ENCODE data around the gene IST1. TPM values are rescaled to one million over a fixed set of nuclear protein-coding genes. Genes with fewer than 3 reads are reported as not detected.
"Not testable (repeated sequence)": the region's sequence is repeated elsewhere in the genome, so short reads cannot be mapped to it uniquely, and the experiment has no call there.

Gene IST1
- total and polyA plus RNA-seq, 10 of the 15 experiments (the other 5 are each of a cell fraction or from before 2014, with no cell fraction given): 97.3 to 293 (median 138) TPM

- SMC1A ChIA-PET (ENCODE audit: uncharacterized antibody, unreplicated experiment): interaction anchor here (0.6 to 2.9 kb wide), 6 partner anchors 8 to 139 kb away, joined by 3 to 10 read pairs (median 3); partner anchors contain the start of genes AP1G1 and ZNF821
- WGBS (ENCODE audit: insufficient coverage, insufficient replicate concordance, low lambda C conversion rate, missing lambda C conversion rate): 87% methylated on average over 9 of the region's 9 CpGs
Measured at GRCh38 chr16:71904239-71904638, 8.9 kb downstream of the IST1 start.

GRCh38 chr16:71905765-71906164 is 10.4 kb downstream of the IST1 start:
- in situ Hi-C loops (cut with MboI); DNase-seq (ENCODE audit: low read depth, low spot score); H3K36me3 ChIP-seq (ENCODE audit: control insufficient read depth in 2 of 2, insufficient read depth in 2 of 2, low read length in 1 of 2); ATAC-seq; H3K4me1 ChIP-seq (ENCODE audit: control insufficient read depth, insufficient read depth, low read length); H3K4me3 ChIP-seq; H3K27me3 ChIP-seq (replicated peaks in 1 of 2; ENCODE audit: control insufficient read depth in 2 of 2, insufficient read depth in 2 of 2, low read length in 1 of 2); H3K9ac ChIP-seq (ENCODE audit: control insufficient read depth, insufficient read depth, low read length); BruUV-seq (replicated peaks); H3K27ac ChIP-seq (ENCODE audit: control insufficient read depth, insufficient read depth); H3K4me2 ChIP-seq (ENCODE audit: control insufficient read depth, insufficient read depth); intact Hi-C loops (cut with micrococcal nuclease; ENCODE audit: unreplicated experiment); H3K9me3 ChIP-seq (replicated peaks; ENCODE audit: control insufficient read depth, insufficient read depth, low read length); FAIRE-seq; H2AFZ ChIP-seq (ENCODE audit: control insufficient read depth, low read depth, low read length): not testable (repeated sequence)
- ChIA-PET RAD21 (ENCODE audit: unreplicated experiment) (interaction anchor here (2.1 kb wide), 1 partner anchor 10 kb away, joined by 4 read pairs; the partner anchor contains the start of gene IST1), SMC1A (ENCODE audit: uncharacterized antibody, unreplicated experiment) (interaction anchor here (2.9 kb wide), 1 partner anchor 11 kb away, joined by 10 read pairs; no protein-coding TSS in a partner anchor), CTCF (interaction anchor here (1.0 kb wide), 1 partner anchor 55 kb away, joined by 3 read pairs; no protein-coding TSS in a partner anchor), POLR2A (interaction anchor here (2.4 kb wide), 1 partner anchor 23 kb away, joined by 8 read pairs; no protein-coding TSS in a partner anchor)
- 70% methylated on average over 6 of the region's 6 CpGs for WGBS (ENCODE audit: insufficient coverage, insufficient replicate concordance, low lambda C conversion rate, missing lambda C conversion rate)
- peaks cover 12% of the 10 kb centered on the region for H4K20me1 ChIP-seq (ENCODE audit: control insufficient read depth, insufficient read depth)
- H3K79me2 ChIP-seq (ENCODE audit: control insufficient read depth, insufficient read depth, low read length): peaks cover 91% of the 10 kb centered on the region

More at GRCh38 chr16:71904239-71904638, 8.9 kb downstream of the IST1 start:
- no peak overlapping the region for H3K9ac ChIP-seq (ENCODE audit: control insufficient read depth, insufficient read depth, low read length)
- CTCF ChIA-PET: interaction anchor here (1.2 to 5.7 kb wide), 2 partner anchors 22 to 57 kb away, joined by 3 to 31 read pairs; no protein-coding TSS in a partner anchor
- H3K27ac ChIP-seq (ENCODE audit: control insufficient read depth, insufficient read depth): no peak overlapping the region
- no peak overlapping the region for H3K4me2 ChIP-seq (ENCODE audit: control insufficient read depth, insufficient read depth)
- peaks cover 91% of the 10 kb centered on the region for H3K79me2 ChIP-seq (ENCODE audit: control insufficient read depth, insufficient read depth, low read length)
- in situ Hi-C loops (cut with MboI) (no loop called here), intact Hi-C loops (cut with micrococcal nuclease; ENCODE audit: unreplicated experiment) (no loop called here)
- peaks cover 12% of the 10 kb centered on the region for H4K20me1 ChIP-seq (ENCODE audit: control insufficient read depth, insufficient read depth)
- peaks cover 4% of the 10 kb centered on the region; the same call in 2 of the 3 replicates for H3K9me3 ChIP-seq (replicated peaks; ENCODE audit: control insufficient read depth, insufficient read depth, low read length)
- no peak for FAIRE-seq
- peaks cover 2 to 4% of the 10 kb centered on the region in 2 experiments for H3K36me3 ChIP-seq (ENCODE audit: control insufficient read depth in 2 of 2, insufficient read depth in 2 of 2, low read length in 1 of 2)
- H3K27me3 ChIP-seq (replicated peaks in 1 of 2; ENCODE audit: control insufficient read depth in 2 of 2, insufficient read depth in 2 of 2, low read length in 1 of 2): no peaks in the 10 kb centered on the region
- POLR2A ChIA-PET: interaction anchor here (2.4 kb wide), 1 partner anchor 22 kb away, joined by 8 read pairs; no protein-coding TSS in a partner anchor
- DNase-seq (ENCODE audit: low read depth, low spot score): no peak
- no peak overlapping the region for H2AFZ ChIP-seq (ENCODE audit: control insufficient read depth, low read depth, low read length)
- TF ChIP-seq MTA2 (IDR thresholded peaks at IDR 0.05; ENCODE audit: low read depth): no peak
- peaks cover 4% of the 10 kb centered on the region; the same call in 1 of the 2 replicates for H3K4me1 ChIP-seq (ENCODE audit: control insufficient read depth, insufficient read depth, low read length)
- ATAC-seq: no peak
- no TSS peak for BruUV-seq (replicated peaks)
- RAD21 ChIA-PET (ENCODE audit: unreplicated experiment): interaction anchor here (1.5 to 2.1 kb wide), 3 partner anchors 9 to 97 kb away, joined by 3 to 4 read pairs (median 4); partner anchors contain the start of gene IST1
- no peak overlapping the region for H3K4me3 ChIP-seq

Measured in GM12878 (cell line).